SK-N-SH (cell line): Measurements from ENCODE around the gene OAF.

ENCODE experiments used
- EP300 ChIP-seq, 2 experiments: IDR thresholded peaks; 2 replicates each; pipeline versions ENCODE4 v1.4.0 to v1.6.1; 2012; ENCODE audit warnings: borderline replicate concordance in 1 of 2, low read depth in 1 of 2, low read length in 1 of 2
- GABPA ChIP-seq: IDR thresholded peaks from 2 replicates; pipeline ENCODE4 v1.4.0; 2012; ENCODE audit warnings: low read depth, mild to moderate bottlenecking
- POLR2AphosphoS5 ChIP-seq: IDR thresholded peaks from 2 replicates; pipeline ENCODE4 v1.6.1; 2012; ENCODE audit warnings: low read depth, low read length
- RAD21 ChIP-seq: IDR thresholded peaks from 2 replicates; pipeline ENCODE4 v1.6.1; 2012; ENCODE audit warnings: mild to moderate bottlenecking, low read length
- RFX5 ChIP-seq: IDR thresholded peaks from 2 replicates; pipeline ENCODE4 v1.6.1; 2012; ENCODE audit warnings: mild to moderate bottlenecking, improper control_type of control experiment, low read length
- TAF1 ChIP-seq: IDR thresholded peaks from 2 replicates; pipeline ENCODE4 v1.6.1; 2012; ENCODE audit warnings: low read depth, mild to moderate bottlenecking, low read length, moderate library complexity, borderline replicate concordance
- TCF12 ChIP-seq: IDR thresholded peaks from 2 replicates; pipeline ENCODE4 v1.4.0; 2012
- YY1 ChIP-seq: IDR thresholded peaks from 2 replicates; pipeline ENCODE4 v1.4.0; 2012; ENCODE audit warnings: low read depth, mild to moderate bottlenecking
- TF ChIP-seq, protein P1 (sequence below): fragments of 200-600 bp; sonication (generic); IDR thresholded peaks from 2 replicates; pipeline ENCODE4 v1.6.1; 2017; ENCODE audit warnings: antibody characterized with exemption, mild to moderate bottlenecking, moderate library complexity
- TF ChIP-seq, protein P2 (sequence below): IDR thresholded peaks from 2 replicates; pipeline ENCODE4 v1.6.1; 2012; ENCODE audit warnings: mild to moderate bottlenecking, low read depth, low read length, moderate library complexity
- TF ChIP-seq, protein P3 (sequence below): IDR thresholded peaks from 2 replicates; pipeline ENCODE4; 2012

DNA sequence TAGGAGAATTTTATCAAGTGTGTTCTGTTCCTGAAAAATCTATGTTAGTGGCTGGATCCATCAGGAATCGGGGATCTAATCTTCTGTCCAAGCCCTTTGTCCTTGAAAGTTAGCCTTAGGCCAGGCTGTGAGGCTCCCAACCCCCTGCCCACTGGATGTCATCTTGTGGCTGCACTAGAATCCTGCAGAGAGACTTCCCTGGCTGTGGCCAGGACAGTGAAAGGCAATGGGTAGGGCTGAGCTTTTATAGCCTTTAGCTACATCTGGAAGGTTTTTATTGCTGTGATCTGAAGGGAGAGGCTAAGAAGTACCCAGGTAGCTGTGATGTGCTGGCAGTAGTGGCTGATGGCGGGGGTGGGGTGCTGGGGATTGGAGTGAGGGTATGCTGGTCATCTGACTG, 2.1 kb downstream of the OAF start:
- TF ChIP-seq TAF1 (no peak), POLR2AphosphoS5 (no peak), RFX5 (no peak), YY1 (no peak), GABPA (no peak), RAD21 (no peak), EP300 (IDR thresholded peaks at IDR 0.05; ENCODE audit: borderline replicate concordance in 1 of 2, low read depth in 1 of 2, low read length in 1 of 2) (no peak), TCF12 (no peak)
- TF ChIP-seq, protein P1, sequence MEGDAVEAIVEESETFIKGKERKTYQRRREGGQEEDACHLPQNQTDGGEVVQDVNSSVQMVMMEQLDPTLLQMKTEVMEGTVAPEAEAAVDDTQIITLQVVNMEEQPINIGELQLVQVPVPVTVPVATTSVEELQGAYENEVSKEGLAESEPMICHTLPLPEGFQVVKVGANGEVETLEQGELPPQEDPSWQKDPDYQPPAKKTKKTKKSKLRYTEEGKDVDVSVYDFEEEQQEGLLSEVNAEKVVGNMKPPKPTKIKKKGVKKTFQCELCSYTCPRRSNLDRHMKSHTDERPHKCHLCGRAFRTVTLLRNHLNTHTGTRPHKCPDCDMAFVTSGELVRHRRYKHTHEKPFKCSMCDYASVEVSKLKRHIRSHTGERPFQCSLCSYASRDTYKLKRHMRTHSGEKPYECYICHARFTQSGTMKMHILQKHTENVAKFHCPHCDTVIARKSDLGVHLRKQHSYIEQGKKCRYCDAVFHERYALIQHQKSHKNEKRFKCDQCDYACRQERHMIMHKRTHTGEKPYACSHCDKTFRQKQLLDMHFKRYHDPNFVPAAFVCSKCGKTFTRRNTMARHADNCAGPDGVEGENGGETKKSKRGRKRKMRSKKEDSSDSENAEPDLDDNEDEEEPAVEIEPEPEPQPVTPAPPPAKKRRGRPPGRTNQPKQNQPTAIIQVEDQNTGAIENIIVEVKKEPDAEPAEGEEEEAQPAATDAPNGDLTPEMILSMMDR, result no peak
- TF ChIP-seq, protein P2, sequence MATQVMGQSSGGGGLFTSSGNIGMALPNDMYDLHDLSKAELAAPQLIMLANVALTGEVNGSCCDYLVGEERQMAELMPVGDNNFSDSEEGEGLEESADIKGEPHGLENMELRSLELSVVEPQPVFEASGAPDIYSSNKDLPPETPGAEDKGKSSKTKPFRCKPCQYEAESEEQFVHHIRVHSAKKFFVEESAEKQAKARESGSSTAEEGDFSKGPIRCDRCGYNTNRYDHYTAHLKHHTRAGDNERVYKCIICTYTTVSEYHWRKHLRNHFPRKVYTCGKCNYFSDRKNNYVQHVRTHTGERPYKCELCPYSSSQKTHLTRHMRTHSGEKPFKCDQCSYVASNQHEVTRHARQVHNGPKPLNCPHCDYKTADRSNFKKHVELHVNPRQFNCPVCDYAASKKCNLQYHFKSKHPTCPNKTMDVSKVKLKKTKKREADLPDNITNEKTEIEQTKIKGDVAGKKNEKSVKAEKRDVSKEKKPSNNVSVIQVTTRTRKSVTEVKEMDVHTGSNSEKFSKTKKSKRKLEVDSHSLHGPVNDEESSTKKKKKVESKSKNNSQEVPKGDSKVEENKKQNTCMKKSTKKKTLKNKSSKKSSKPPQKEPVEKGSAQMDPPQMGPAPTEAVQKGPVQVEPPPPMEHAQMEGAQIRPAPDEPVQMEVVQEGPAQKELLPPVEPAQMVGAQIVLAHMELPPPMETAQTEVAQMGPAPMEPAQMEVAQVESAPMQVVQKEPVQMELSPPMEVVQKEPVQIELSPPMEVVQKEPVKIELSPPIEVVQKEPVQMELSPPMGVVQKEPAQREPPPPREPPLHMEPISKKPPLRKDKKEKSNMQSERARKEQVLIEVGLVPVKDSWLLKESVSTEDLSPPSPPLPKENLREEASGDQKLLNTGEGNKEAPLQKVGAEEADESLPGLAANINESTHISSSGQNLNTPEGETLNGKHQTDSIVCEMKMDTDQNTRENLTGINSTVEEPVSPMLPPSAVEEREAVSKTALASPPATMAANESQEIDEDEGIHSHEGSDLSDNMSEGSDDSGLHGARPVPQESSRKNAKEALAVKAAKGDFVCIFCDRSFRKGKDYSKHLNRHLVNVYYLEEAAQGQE, result no peak
- TF ChIP-seq, protein P3, sequence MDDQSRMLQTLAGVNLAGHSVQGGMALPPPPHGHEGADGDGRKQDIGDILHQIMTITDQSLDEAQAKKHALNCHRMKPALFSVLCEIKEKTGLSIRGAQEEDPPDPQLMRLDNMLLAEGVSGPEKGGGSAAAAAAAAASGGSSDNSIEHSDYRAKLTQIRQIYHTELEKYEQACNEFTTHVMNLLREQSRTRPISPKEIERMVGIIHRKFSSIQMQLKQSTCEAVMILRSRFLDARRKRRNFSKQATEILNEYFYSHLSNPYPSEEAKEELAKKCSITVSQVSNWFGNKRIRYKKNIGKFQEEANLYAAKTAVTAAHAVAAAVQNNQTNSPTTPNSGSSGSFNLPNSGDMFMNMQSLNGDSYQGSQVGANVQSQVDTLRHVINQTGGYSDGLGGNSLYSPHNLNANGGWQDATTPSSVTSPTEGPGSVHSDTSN, result no peak
